GM19351 (cell line): ENCODE results near the gene FES.

Experiments used
- ATAC-seq: cut with Tn5 transposase; IDR thresholded peaks from one replicate; pipeline ENCODE4 v1.9.1; 2021; ENCODE audit warnings: mild to moderate bottlenecking, moderate library complexity; ENCODE audit not compliant: unreplicated experiment

Gene FES

GRCh38 chr15:90890839-90891238 lies 6.5 kb downstream of the FES start:
- no peak for ATAC-seq

DNA sequence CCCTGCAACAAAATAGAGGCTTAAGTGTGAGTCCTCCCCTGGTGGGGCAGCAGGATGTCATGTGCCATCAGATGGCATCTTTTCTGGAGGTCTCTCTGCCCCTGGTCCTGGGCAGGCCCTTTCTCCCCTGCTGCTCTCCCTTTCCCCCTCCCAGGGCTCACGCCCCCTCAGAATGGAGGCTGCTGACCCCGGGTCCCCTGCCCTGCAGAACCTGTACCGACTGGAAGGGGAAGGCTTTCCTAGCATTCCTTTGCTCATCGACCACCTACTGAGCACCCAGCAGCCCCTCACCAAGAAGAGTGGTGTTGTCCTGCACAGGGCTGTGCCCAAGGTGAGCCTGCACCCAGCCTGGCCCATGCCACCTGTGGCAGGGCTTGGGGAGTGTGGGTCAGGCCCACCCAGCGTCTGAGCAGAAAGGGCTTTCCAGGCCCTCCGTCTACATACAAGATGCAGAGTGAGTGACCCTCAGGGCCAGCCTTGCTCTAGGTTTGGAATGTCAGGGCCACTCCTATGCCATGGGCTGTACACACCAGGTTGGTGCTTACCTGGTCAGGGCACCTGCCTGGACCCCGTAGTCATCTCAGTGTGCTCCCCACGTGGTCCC lies 7.1 kb downstream of the FES start:
- no peak for ATAC-seq

DNA sequence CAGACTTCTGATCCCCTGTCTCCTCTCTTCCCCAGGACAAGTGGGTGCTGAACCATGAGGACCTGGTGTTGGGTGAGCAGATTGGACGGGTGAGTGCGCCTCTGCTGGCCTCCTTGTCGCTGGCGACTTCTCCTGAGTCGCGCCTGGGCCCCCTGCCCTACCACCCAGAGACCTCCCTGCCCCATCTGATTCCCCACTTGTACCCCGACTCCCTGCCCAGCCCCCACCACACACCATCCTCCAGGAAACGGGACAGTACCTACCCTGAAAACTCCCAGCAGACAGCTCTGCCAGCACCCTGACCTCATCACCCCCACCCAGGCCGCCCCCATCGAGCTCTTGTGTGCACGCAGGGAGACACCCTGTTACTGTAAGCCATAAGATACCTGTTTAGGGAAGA lies 7.7 kb downstream of the FES start:
- ATAC-seq, result no peak

DNA sequence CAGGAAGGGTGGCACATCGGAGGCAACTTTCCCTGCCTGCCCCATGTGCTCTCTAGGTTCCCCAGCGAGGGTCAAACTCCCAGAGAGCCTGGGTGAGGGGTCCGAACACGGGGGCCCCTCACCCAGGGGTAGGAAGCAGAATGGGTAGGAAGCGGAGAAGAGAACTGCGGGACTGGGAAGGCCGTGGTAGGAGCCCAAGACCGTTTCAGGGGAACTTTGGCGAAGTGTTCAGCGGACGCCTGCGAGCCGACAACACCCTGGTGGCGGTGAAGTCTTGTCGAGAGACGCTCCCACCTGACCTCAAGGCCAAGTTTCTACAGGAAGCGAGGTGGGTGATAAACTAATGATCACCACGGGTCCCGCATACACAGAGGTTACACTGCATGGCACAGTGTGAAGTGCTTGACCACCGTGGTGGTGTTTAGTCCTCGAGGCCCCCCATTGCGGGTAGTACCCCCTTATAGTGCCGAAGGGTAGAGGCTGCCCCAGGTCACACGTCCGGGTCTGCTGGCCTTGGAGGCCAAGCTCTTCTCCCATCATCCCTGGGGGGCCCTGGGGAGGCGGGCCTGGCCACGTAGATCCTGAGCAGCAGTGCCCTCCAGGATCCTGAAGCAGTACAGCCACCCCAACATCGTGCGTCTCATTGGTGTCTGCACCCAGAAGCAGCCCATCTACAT lies 8.3 kb downstream of the FES start:
- ATAC-seq, result no peak

- ATAC-seq, result no peak
Observed at GRCh38 chr15:90893175-90894090, 9.1 kb downstream of the FES start.

- ATAC-seq, result no peak
Observed at GRCh38 chr15:90895571-90896117, 11.3 kb downstream of the FES start.

DNA sequence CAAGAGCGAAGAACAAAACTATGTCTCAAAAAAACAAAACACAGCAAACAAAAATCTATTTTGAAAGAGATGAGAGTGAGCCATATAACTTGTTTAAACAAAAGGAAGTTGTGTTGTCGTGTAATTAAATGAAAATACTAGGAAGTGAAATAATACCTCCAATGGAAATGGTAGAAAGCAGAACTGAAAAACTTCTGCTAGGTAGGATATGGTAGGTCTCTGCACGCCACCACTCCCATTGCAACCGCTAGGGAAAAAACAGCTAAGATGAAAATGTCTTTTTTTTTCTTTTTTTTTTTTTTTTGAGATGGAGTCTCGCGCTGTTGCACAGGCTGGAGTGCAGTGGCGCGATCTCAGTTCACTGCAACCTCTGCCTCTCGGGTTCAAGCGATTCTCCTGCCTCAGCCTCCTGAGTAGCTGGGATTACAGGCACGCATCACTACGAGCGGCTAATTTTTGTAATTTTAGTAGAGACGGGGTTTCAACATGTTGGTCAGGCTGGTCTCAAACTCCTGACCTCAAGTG lies 12.9 kb downstream of the FES start:
- peak; percentile 82 for ATAC-seq

DNA sequence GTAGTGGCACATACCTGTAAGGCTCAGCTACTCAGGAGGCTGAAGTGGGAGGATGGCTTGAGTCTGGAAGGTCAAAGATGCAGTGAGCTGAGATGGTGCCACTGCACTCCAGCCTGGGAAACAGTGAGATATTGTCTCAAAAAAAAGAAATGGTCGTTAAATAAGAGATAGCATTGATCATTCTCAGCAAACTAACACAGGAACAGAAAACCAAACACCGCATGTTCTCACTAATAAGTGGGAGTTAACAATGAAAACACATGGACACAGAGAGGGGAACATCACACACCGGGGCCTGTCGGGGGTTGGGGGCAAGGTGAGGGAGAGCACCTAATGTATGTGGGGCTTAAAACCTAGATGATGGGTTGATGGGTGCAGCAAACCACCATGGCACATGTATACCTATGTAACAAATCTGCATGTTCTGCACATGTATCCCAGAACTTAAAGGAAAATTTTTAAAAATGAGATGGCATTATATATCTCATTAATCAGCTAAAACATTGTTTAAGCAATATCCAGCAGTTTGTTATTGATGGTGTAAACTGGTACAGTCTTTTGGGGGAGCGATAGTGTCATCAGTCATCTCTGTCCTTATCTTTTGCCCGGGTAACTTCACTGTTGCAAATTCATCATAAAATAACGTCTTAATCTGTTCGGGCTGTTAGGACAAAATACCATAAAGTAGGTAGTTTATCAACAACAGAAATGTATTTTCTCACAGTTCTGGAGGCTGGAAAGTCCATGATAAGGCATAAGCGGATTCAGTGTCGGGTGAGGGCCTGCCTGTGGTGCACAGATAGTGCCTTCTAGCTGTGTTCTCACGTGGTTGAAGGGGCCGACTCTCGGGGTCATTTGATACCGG lies 17.1 kb downstream of the FES start:
- ATAC-seq, result no peak

- ATAC-seq, result peak; percentile 64
Observed at GRCh38 chr15:90902040-90902839, 17.9 kb downstream of the FES start.

GRCh38 chr15:90902840-90903732 lies 18.8 kb downstream of the FES start, which contains the start of gene MAN2A2:
MAN2A2 (plus strand) TSS chr15:90903302; CDS start chr15:90904208, 906 bp downstream.
- ATAC-seq, result peak; percentile 61

DNA sequence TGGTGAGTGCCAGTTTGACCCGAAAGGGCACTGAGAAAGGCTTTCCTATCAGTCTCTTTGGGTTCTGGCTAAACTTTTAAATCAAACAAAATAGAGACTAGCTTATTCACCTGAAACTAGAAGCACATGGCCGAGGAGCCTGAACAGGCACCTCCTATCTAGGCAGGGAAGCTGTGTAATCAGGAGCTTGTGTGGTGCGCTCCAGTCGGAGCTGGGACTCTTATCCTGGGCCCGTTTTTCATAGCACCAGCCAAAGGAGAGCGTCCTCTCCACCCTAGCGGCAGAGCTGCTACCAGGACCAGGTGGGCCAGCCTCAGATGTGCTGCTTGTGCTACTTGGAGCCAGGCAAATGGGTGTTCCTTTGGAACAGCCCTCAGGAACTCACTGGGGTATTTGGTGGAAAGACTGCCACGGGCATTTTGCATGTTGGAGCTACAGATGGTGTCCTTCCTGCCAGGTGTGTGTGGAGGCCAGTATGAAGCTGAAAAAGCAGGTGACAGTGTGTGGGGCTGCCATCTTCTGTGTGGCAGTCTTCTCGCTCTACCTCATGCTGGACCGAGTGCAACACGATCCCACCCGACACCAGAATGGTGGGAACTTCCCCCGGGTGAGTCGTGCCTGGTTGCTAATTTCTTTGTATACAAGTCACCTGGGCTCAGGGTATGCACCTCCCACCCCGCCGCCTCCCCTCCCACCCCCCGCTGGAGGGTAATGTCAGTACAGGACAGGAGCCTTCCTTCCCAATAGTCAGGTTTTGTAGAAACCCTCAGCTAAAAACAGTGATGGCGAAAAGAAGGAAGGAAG lies 19.6 kb downstream of the FES start:
- ATAC-seq, result no peak

DNA sequence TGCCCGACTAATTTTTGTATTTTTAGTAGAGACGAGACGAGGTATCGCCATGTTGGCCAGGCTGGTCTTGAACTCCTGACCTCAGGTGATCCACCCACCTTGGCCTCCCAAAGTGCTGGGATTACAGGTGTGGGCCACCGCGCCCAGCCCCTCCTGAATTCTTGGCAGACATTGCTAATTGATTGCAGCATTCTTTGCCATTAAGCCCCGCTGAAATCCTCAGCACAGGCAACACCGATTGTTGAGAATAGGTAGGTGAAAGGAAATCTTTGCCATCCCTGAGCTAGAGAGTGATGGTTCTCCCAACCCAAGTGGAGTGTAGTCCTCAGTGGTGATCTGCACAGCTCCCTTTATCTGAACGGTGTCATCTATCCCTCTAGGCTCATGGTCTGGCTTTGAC lies 20.4 kb downstream of the FES start:
- ATAC-seq, result no peak

DNA sequence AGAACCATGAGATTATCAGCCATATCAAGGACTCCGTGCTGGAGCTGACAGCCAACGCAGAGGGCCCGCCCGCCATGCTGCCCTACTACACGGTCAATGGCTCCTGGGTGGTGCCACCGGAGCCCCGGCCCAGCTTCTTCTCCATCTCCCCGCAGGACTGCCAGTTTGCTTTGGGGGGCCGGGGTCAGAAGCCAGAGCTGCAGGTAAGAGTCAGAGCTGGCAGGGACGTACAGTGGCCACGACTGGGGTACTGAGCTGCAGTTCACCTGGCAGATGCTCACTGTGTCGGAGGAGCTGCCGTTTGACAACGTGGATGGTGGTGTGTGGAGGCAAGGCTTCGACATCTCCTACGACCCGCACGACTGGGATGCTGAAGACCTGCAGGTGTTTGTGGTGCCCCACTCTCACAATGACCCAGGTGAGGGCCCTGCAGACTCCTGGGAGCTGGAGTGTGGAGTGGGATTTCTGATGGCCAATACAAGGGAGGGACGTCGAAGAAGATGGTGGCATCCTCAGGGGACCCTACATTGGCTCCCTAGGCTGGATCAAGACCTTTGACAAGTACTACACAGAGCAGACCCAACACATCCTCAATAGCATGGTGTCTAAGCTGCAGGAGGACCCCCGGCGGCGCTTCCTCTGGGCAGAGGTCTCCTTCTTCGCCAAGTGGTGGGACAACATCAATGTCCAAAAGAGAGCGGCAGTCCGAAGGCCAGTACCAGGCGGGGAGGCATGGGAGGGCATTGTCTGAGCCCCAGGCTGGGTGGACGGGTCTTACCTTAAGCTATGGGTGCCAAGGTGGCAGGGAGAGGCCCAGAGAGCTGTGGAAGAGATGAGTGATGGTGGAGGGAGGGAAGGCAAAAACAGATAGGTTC lies 21.2 kb downstream of the FES start:
- no peak for ATAC-seq

- ATAC-seq, result no peak
Observed at GRCh38 chr15:90906181-90906849, 22.0 kb downstream of the FES start.

GRCh38 chr15:90907051-90907660 lies 22.9 kb downstream of the FES start:
- no peak for ATAC-seq
